ENCODE data around the gene GPR158.

The GPR158 gene

DNA sequence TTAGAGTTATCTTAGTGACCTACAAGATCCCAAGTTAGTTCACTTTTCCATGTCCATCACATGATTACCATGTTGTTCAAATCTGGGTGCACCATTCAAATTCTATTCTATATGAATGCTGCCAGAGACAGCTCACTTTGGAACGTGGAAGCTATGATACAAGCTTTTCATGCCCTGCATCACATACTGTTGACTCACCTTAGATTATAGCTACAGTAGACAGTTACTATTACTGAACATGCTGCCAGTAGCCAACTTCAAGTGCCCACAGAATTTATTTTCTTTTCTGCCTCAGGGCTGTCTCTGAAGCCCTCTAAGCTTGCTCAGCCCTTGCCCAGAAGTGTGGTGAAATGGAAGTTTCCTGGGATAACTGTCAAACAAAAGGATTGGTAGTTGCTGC is 231.1 kb downstream of the GPR158 start:
- no peak for FAIRE-seq

DNA sequence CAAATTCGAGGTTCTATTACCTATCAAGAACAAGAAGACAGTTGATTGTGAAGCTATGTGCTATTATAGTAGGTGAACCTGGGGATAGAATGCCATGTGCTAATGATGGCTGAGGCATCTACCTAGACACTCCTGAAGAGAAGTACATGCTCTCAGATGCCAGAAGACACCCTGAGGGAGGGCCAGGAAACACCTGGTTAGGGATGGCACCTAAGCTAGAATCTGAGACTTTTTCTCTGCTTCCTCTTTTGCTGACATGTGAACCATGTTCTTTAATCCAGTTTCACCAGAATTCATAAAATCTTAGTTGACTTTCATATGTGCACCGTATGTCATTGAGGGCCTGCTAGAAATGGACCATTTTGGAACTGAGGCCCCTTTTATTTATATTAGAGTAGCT is 242.8 kb downstream of the GPR158 start:
- no peak for FAIRE-seq

DNA sequence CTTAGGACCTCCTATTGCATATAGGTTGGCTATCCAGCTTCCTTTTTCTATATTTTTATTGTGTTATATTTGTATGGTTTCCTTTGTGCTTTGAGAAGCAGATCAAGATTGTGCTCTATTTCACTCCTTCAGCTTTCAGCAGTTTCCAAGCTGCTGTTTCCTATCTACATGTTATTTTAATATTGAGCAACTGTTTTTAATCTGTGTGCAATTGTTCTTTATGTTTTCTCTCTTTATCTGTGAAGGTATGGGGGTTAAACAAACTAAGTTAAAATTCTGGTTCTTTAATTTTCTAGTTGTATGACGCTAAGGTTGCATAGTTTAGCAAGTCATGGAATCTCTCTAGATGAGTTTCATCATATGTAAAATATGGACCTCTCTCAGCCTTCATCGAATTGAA is 251.0 kb downstream of the GPR158 start:
- no peak for FAIRE-seq

DNA sequence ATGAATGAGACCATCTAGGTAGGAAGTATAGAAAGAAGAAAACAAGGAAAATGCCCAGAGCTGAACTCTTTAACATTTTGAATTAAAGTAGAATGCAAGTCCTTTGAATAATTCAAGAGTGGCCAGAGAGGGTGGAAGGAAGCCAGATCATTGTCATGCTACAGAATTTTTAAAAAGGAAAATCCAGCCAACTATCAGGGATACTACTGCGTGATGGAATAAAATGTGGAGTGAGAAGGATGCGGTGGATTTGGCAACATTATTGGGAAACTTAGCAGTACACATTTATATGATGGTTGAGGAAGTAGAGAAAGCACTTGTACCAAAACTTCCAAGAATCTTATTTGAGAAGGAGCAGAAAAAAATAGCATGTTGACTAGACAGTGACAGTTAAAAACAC is 261.6 kb downstream of the GPR158 start:
- FAIRE-seq = no peak

DNA sequence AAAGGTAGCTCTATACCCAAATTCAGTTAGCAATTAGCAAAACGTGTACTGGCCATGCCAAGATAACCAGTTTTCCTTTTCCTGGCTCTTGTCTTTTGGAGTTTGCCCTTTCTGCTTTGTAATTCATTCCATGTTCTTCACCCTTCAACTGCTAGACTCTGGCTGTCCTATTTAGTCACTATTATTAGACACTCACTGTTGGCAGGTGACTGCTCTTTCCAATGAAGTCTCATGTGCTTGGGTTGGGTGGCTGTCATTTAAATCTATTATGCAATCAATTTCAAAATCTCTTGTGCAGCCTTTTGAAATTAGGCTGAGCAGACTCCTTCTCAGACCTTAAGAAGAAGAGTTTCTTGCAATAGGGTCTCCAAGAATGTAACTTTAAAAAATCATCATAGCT is 266.5 kb downstream of the GPR158 start:
- FAIRE-seq = no peak

DNA sequence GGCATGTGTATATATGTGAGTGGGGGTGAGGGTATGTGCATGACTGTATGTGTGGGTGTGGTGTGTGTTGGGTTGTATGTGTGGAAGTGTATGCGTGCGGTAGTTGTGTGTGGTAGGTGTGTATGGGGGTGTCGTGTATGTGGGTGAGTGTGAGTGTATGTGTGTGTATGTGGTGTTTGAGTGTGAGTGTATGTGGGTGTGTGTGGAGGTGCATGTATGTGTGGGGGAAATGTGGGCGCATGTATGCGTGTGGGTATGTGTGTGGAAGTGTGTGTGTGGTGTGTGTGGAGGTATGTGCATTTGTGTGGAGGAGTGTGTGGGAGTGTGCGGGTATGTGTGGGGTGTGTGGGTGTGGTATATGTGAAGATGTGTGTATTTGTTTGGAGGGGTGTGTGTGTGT is 269.5 kb downstream of the GPR158 start:
- FAIRE-seq = no peak

DNA sequence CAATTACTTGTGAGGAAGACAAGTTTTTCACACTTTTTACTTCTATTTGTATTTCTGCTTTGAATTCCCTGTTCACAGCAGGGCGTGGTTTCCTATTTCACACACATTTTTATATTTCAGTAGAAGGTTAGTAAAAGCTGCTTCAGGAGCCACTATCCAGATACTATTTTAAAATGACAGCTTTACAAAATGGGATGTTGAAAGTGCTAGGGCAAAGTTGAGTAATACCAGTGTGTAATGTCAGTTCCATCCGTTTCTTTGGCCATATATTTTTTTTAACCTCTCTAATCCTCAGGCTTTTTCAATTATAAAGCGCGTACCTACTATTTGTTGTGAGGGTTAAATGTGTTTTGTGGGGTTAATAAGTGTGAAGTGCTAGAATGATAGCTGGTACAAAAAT is 276.6 kb downstream of the GPR158 start:
- FAIRE-seq = no peak

DNA sequence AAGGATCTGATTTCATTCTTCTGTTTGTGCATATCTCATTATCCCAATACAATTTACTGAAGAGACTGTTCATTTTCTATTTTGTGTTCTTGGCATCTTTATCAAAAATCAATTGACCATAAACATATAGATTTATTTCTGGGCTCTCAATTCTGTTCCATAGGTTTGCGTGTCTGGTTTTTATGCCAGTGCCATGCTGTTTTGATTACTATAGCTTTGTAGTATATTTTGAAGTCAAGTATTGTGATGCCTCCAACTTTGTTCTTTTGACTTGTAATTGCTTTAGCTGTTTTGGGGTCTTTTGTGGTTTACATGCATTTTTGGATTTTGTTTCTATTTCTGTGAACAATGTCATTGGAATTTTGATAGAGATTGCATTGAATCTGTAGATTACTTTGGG is 278.8 kb downstream of the GPR158 start:
- FAIRE-seq = no peak

DNA sequence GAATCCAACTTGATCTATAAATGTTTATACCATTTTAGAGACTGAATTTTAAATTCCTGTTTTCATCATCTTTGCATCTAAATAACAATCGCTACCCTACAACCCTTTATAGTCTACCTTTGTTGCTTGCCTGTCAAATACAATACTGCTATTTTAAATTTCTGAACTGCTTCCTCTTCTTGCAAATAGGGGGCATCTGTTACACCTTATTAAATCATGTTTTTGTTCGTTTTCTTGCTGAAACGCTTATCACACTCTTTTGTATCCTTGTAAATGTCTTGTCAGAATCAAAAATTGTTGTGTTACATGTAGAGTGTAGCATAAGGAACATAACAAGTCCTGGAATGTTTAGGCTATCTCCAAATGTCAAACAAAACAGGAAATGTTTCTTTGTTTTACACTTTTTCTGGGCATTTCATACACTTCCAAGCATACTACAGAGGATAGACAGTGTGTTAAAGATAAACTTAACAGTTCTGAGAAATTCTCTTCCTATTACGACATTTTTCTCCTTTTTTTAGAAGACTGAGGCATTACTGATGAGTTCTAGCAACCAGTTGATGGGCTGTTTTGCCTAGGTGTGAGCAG is 281.3 kb downstream of the GPR158 start:
- FAIRE-seq = no peak

DNA sequence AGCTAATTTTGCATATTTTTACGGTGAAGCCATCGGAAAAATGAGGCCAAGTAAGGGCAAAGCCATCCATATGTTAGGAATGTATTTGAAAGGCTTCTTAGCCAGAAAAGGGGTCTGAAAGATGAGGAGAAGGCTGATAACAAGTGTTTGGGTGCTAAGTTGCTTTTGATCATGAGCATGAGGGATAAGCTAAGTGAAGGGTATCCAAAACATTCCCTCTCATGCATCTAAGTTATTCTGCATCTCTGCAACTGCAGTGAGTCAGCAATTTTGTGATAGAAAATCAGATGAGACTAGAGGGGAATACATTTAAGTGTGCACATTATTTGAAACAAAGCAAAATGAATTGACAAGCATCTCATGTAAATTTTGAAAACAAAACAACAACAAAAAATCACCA is 282.8 kb downstream of the GPR158 start:
- no peak for FAIRE-seq

DNA sequence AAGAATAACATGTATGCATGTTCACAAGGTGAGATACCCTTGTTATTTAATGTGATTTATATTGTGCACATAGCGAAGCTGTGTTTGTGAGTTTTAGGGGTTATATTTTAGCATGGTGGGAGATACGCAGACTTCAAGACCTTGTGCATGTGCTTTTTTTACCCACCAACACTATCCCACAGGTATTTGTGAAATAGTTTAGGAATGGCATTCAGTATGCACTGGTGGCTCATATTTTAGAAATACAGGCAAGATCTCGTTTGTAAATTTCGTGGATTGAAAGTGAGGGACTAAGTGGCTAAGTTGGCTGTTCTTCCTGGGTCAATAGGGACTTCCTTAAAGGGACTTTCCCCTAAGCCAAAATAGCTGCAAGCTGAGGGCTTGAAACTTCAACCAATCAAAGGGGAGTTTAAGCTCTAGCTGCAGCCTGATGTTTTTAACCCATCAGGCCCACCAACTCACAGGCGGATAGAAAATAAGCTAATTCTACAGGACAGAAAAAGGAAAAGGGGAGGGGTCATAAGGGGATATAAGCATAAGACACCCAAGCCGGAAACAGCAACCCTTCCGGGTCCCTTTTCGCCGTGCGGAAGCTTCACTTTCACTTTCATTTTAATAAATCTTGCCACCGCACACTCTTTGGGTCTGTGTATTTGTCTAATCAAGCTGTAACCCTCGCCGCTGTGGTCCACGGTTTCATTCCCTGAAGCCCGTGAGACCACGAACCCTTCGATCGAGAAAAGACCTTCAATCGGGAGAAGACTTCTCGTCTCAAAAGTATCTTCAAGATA is 291.0 kb downstream of the GPR158 start:
- no peak for FAIRE-seq

DNA sequence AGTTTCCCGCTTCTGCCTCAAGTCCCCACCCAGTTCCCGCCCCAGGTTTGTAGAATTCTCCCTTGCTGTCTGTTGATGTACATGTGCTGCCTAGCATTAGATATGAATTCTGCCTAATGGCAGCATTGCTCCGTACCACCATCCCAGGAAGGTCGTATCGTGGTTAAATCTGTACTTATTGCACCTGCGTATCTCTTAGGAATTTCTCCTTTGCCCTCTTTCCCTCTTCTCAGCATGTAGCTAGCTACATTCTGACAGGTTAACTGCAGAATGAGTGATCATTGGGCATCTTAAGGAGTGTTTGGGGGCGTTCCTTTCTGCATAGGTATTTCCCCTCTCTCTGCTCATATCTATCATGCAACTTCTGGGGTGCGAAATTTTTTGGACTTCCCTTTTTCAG is 293.1 kb downstream of the GPR158 start:
- no peak for FAIRE-seq

DNA sequence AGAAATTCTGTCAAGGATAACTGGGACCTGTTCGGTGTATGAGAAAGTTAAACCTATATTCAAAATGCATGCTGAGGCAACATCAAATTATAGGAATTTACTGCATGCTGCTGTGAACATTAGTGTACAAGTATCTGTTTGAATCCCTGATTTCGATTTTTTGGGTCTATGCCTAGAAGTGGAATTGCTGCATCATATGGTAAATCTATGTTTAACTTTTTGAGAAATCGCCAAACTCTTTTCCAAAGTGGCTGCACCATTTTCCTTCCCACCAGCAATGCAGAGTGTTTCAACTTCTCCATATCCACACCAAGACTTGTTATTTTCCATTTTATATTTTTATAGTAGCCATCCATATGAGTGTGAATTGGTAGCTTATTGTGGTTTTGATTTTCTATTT is 306.7 kb downstream of the GPR158 start:
- no peak for FAIRE-seq

DNA sequence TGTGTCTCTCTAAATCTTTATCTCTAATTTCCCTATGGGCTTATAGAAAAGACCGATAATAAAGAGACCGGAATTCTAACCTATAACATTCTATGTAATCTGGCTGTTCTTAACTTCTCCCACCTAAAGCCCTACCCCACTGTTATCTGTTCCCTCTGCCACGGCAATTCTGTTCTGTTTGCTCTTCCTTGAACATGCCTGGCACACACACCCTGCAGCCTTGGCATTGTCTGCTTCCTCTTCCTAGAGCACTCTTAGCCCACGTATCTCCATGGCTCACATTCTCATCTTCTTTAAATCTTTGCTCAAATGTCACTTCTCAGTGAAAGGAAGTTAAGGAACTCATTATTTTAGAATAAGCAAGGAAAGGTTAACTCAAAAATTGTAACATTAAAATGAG is 309.2 kb downstream of the GPR158 start:
- no peak for FAIRE-seq

DNA sequence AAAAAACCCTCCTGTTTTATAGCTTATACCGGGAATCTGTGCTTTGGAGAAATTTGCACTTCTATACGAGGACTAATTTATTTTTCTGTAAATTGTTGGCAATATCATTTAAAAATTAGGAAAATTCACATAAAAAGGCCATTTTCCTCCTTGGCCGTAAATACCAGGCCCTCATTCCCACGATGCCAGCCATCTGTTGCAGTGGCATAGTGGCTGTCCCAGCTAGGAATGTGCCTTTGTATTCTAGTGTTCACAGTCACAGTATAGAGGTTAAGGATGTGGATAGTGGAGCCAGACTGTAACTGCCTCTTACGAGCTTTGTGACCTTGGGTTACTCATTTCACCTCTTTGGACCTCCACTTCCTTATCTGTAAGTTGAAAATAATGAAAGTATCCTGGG is 312.5 kb downstream of the GPR158 start:
- no peak for FAIRE-seq

DNA sequence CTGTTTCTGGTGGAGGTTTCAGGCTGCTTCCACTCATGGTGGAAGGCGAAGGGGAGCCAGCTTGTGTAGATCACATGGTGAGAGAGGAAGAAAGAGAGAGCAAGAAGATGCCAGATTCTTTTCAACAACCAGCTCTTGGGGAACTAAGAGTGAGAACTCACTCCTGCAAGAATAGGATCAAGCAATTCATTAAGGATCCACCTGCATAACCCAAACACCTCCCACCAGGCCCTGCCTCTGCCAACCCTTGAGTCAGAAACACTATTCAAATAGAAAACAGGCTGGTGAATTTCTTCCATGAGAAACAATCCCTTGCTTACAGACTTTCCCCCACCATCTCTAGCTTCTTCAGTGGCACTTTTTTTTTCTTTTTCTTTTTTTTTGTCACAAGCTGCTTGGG is 317.2 kb downstream of the GPR158 start:
- FAIRE-seq = no peak

DNA sequence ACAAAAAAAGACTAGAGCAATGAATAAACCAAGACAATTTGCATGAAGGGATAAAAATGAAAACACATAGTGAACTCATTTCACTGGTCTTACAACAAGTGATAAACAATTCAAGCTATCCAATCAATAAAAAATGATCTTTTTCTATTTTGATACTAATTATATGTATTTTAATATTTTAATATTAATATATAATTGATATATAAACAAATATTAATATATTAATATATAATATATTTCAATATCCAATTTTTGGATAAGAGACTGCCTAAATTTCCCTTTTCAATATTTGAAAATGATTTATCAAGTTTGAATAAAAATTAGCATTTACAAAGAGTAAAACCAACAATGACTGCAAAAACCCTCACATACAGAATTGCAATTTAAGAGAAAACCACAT is 317.9 kb downstream of the GPR158 start:
- FAIRE-seq = no peak

DNA sequence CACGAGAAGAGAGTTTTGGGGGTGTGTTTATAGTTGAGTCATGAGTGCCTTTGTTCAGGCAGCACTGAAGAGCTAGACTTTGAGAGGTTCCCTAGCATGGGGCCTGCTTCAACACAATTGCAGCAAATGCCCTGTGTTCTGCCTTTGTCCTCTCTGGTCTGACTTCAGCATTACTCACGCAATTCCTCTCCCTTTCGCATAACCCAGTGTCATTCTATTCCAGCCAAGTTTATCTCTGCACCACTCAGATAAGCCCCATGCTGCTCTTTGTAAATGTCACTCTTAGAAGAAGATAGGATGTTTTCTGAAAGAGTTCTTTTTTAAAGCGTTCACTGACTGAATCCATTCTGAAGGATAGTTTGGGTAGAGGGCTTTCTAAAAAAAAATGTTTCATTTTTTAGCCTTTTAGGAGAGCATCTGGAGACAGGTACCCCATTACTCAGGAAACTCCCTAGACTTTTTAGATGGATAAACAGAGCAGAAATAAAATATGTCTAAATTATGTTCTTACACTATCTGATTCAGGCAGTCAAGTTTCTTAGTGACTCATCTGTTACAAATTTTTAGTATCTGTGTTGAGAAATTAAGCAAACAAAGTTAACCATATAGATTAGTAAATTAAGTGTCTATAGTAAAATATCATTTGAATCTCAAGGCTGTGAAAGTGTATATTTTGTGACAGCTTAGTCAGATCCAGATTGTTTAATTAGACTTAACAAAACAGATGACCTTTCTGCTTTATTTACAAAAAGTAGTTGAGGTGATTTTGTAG is 318.5 kb downstream of the GPR158 start:
- FAIRE-seq = no peak

DNA sequence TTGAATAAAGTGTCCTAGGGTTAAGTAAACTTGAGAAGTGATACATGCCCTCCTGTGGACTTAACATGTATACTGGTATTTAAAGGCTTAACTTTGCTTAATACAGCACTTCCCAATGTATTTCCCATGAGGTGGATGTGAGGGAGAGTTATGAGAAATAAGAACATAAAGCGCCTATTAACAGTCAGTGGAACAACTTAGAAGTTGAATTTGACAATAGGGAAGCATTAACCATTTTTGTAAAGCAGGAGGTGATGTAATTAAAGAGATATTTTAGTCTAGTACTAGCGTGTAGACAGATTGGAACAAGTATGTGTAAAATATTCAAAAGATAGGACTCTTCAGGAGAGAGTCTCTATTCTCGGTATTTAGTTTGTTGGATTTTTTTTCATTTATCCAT is 322.4 kb downstream of the GPR158 start:
- FAIRE-seq = no peak

DNA sequence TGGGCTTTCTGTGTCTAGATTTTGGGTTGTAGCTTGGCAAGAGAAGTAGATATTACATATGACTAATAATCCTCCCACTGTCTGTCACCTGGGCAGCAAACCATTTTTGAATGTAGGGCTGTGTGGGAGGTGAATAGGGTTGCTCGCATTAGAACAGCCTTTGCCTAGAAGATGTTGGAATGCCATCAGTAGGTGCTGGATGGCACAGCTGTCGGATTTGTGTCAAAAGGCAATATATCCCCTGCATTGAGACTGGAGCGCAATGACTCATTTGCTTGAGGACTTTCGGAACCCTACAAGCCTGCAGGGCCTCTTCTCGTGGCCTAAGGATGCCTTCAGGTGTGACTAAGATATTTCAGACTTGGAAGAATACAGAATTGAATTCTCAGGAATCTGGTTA is 323.8 kb downstream of the GPR158 start:
- FAIRE-seq = no peak

DNA sequence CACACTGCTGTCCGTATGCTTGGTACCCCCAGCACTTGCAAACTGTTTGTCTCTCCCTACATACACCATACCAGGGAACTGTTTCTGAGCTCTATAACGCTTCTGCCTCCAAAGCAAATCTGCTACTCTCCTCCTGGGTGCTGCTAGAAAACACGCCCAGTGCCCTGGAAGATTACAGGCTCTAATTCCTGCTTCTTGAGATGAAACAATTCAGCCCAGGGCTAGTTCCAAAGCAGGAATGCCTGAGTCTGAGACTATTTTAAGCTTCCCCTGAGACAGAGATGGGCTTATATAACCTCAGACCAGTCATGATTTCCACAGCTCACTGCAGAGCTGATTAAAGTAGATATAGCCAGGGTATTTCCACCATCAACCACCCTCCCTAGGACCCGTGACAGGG is 327.1 kb downstream of the GPR158 start:
- FAIRE-seq = no peak

DNA sequence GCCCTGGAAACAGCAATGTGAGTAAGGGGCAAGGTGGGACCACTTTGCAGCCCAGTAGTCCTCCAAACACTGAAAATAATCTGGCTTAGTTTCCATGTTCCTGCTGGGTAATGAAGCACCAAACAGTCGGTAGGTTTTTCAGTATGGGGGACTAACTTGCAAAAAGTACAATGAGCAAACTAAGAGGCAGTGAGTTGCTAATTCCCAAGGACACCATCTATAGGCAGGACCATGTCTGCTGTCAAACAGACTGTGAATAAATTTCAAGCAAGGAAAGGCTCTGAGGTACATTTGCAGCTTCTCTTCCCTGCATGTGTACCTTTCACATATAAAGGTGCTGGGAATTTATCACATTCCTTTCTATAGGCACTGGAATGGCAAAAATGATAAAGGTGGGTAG is 327.7 kb downstream of the GPR158 start:
- no peak for FAIRE-seq

DNA sequence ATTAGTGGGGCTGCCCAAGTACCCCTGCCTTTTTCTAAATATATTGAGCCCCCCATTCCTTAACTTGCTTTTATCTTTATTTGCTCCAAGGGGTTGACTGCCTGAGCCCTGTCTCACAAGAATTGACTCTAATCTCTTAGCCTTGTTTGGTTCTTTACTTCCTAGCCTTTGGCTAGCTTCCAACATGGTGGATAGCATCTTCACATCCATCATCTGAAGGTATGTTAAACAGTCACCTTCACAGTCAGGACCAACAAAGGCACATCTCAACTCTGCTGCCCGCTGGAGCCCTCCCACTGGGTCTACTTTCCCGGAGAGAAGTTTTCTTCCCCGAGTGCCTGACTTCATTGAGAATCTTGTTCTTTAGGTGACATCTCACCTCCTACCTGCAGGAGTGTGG is 329.5 kb downstream of the GPR158 start:
- no peak for FAIRE-seq

DNA sequence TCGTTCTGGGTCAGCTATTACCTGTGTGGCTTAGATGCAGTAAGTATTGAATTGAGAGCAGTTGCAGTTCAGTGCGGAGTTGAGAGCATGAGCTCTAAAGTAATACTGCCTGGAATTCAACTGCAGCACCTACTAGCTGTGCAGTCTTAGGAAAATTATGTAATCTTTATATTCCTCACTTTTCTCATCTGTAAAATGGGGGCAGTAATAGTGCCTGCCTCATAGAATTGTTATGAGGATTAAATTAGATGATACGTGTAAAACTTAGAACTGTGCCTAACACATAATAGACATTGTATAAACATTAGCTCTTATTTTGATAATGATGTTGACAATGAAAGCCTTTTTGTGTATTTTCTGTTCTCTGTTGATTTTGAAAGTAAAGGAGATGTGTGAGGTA is 330.0 kb downstream of the GPR158 start:
- FAIRE-seq = no peak

All from endometrium (tissue), 2 donors.